Effector memory CD4-positive, alpha-beta T cell (primary cell): Measurements from ENCODE around the gene TNXB.
"Not testable (repeated sequence)": the region's sequence is repeated elsewhere in the genome, so short reads cannot be mapped to it uniquely, and the experiment has no call there.

ENCODE experiments used
- DNase-seq, 3 donors: peaks; one replicate each; pipeline ENCODE4 v3.0.0-alpha.2; 2020
- H3K27ac ChIP-seq: 2 replicates; pipeline ENCODE4 v1.7.0; 2013; ENCODE audit warnings: mild to moderate bottlenecking, low read length, moderate library complexity; ENCODE audit not compliant: insufficient read depth, poor library complexity, severe bottlenecking
- H3K27me3 ChIP-seq: replicated peaks from 2 replicates; pipeline ENCODE4 v1.7.0; 2013; ENCODE audit warnings: mild to moderate bottlenecking, low read length; ENCODE audit not compliant: insufficient read depth, control insufficient read depth, poor library complexity, severe bottlenecking
- H3K36me3 ChIP-seq: 2 replicates; pipeline ENCODE4 v1.7.0; 2013; ENCODE audit warnings: mild to moderate bottlenecking, low read length, moderate library complexity; ENCODE audit not compliant: control insufficient read depth, insufficient read depth
- H3K4me1 ChIP-seq: 2 replicates; pipeline ENCODE4 v1.7.0; 2013; ENCODE audit warnings: low read length, mild to moderate bottlenecking; ENCODE audit not compliant: control insufficient read depth, insufficient read depth, poor library complexity, severe bottlenecking
- H3K4me3 ChIP-seq: 2 replicates; pipeline ENCODE4 v1.7.0; 2013; ENCODE audit warnings: low read length, low read depth, mild to moderate bottlenecking; ENCODE audit not compliant: insufficient read depth, poor library complexity, severe bottlenecking
- H3K9me3 ChIP-seq: 2 replicates; pipeline ENCODE4 v1.7.0; 2013; ENCODE audit warnings: mild to moderate bottlenecking, low read length, moderate library complexity; ENCODE audit not compliant: control insufficient read depth

The TNXB gene

GRCh38 chr6:32067521-32067920 lies 41.6 kb downstream of the TNXB start:
- not testable (repeated sequence) for H3K9me3 ChIP-seq, DNase-seq, H3K27me3 ChIP-seq, H3K4me3 ChIP-seq, H3K27ac ChIP-seq, H3K4me1 ChIP-seq, H3K36me3 ChIP-seq

DNA sequence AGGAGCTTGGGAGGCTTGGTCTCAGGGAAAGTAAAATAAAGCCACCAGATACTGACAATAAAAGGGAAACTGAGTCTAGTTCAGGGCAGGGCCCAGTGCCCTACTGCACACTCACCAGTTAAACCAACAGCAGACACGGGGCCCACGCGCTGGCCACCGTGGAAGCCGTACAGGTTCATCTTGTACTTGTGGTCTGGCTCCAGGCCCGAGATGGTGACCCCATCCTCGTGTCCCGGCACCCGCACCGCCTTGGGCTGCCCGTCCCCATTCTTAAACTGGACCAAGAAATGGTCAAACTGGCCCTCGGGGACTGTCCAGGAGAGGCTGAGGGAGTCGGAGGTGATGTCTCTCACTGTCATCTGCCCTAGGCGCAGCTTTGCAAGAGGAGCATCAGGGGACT lies 44.4 kb downstream of the TNXB start:
- H3K4me1 ChIP-seq, result no peaks in the 10 kb centered on the region
- H3K36me3 ChIP-seq, result no peaks in the 10 kb centered on the region

DNA sequence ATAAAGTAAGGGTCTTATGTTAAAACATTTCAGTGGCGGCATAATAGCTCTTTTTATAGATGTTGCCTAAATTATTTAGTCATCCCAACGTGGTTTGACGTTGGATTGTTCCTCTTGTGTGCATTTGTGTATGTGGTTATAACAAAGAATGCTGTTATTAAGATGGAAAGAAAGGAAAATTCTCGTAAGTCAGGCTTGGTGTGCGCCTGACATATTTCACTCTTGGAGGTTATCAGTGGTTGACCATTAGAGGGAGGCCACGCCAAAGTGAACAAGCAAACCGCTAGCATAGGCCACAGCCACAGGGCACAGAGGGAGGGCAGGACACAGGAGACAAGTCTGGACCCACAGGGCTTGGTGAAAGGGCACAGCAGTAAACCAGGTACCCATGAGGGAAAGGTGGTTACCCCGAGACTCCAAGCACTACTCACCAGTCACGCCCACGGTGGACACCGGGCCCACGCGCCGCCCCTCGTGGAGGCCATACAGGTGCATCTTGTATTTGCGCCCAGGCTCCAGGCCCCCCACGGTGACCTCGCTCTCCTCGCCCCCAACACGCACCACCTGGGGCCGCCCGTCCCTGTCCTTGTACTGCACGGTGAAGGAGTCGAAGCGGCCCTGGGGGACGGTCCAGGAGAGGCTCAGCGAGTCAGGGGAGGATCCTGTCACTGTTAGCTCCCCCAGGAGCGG lies 48.0 kb downstream of the TNXB start:
- Histone ChIP-seq H3K27ac (no peak overlapping the region), H3K27me3 (no peaks in the 10 kb centered on the region), H3K4me3 (no peak overlapping the region), H3K36me3 (no peaks in the 10 kb centered on the region), H3K4me1 (no peaks in the 10 kb centered on the region), H3K9me3 (no peaks in the 10 kb centered on the region)
- no peak for DNase-seq

More for the DNA sequence above, 44.4 kb downstream of the TNXB start:
- H3K9me3 ChIP-seq, result no peaks in the 10 kb centered on the region
- no peak overlapping the region for H3K4me3 ChIP-seq
- no peak for DNase-seq
- no peaks in the 10 kb centered on the region for H3K27me3 ChIP-seq
- H3K27ac ChIP-seq, result no peak overlapping the region

DNA sequence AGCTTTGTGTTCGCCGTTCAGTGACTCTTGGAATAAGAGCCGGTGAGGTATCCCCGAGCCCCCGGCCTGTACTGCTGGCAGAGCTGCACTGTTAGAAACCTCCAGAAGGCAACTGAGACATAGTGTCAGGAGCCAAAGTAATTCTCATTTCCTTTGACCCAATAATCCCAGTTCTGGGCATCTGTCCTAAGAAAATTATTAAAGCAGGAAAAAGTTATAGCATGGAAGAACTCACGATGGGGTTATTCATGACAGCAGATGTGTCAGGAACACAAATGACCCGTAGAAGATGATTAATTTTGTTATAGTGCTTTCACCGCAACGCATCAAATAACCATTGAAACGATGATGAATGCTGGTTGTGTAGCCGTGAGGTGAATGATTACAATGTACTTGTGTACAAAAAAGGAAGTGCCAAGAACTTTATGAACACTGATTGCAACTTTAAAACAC lies 50.6 kb downstream of the TNXB start:
- Histone ChIP-seq H3K27ac (no peak overlapping the region), H3K9me3 (no peaks in the 10 kb centered on the region), H3K4me1 (no peaks in the 10 kb centered on the region), H3K4me3 (no peak overlapping the region), H3K36me3 (no peaks in the 10 kb centered on the region), H3K27me3 (no peaks in the 10 kb centered on the region)
- no peak for DNase-seq

GRCh38 chr6:32057966-32058365 lies 51.2 kb downstream of the TNXB start:
- Histone ChIP-seq H3K4me3 (no peak overlapping the region), H3K27me3 (no peaks in the 10 kb centered on the region), H3K9me3 (no peaks in the 10 kb centered on the region), H3K27ac (no peak overlapping the region), H3K36me3 (no peaks in the 10 kb centered on the region), H3K4me1 (no peaks in the 10 kb centered on the region)
- no peak for DNase-seq

DNA sequence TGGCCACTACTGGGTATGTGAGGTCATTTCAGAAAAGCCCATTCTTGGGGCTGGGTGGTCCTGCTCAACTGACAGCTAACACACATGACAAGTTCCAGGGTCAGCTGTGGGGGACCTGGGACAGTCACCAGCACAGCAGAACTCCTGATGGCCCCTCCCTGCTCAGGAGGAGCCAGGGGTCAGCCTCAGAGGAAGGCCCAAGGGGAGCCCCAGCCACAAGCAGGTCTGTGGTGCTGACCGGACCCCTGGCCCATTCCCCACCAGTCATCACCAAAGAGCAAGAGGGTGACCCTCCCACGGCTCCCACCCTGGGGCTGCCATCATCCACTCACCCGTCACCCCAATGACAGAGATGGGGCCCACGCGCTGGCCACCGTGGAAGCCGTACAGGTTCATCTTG lies 52.9 kb downstream of the TNXB start:
- Histone ChIP-seq H3K4me3 (no peak overlapping the region), H3K4me1 (no peaks in the 10 kb centered on the region), H3K9me3 (no peaks in the 10 kb centered on the region), H3K27me3 (no peaks in the 10 kb centered on the region), H3K36me3 (no peaks in the 10 kb centered on the region), H3K27ac (no peak overlapping the region)
- no peak for DNase-seq

DNA sequence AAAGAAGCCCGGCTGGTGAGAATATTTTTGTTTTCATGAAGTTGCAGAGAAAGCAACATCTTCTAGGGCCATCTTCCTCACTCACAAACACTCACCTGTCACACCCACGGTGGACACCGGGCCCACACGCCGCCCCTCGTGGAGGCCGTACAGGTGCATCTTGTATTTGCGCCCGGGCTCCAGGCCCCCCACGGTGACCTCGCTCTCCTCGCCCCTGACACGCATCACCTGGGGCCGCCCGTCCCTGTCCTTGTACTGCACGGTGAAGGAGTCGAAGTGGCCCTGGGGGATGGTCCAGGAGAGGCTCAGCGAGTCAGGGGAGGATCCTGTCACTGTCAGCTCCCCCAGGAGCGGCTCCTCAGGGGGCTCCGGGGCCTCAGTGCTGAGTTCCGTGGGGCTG lies 53.4 kb downstream of the TNXB start:
- H3K27ac ChIP-seq, H3K36me3 ChIP-seq, H3K27me3 ChIP-seq, H3K9me3 ChIP-seq, DNase-seq, H3K4me3 ChIP-seq, H3K4me1 ChIP-seq: not testable (repeated sequence)

- not testable (repeated sequence) for DNase-seq, H3K4me3 ChIP-seq
Observed at GRCh38 chr6:32053314-32053713, 55.8 kb downstream of the TNXB start.

GRCh38 chr6:32052626-32053025 lies 56.5 kb downstream of the TNXB start:
- not testable (repeated sequence) for H3K27me3 ChIP-seq, DNase-seq, H3K4me3 ChIP-seq, H3K4me1 ChIP-seq, H3K36me3 ChIP-seq, H3K27ac ChIP-seq, H3K9me3 ChIP-seq

More at GRCh38 chr6:32053314-32053713, 55.8 kb downstream of the TNXB start:
- not testable (repeated sequence) for H3K9me3 ChIP-seq, H3K36me3 ChIP-seq, H3K4me1 ChIP-seq, H3K27ac ChIP-seq, H3K27me3 ChIP-seq

DNA sequence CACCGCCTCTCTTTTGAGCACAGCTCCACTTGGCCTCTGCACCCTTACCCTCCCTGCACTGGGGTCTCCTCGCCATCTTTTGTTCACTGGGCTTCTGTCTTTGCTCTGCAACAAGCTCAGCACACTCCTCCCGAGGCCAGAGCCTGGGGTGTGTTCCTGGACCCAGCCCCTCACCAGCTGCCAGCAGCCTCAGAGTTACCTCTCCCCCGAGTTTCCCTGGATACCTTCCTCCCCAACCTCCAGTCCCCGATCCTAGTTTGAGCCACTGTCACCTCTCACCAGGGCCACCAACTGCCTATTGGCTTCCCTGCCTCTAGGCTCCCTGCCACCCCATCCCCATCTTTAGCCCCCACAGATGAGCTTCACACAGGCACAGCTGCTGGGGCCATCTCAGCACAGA lies 58.6 kb downstream of the TNXB start:
- H3K4me1 ChIP-seq, result no peaks in the 10 kb centered on the region
- no peak overlapping the region for H3K4me3 ChIP-seq
- no peaks in the 10 kb centered on the region for H3K36me3 ChIP-seq
- DNase-seq, result no peak
- H3K27me3 ChIP-seq, result no peaks in the 10 kb centered on the region
- H3K27ac ChIP-seq, result no peak overlapping the region
- H3K9me3 ChIP-seq, result no peaks in the 10 kb centered on the region
